Small intestine (tissue), 7 donors: ENCODE measurements around the gene ATM. TPM values are rescaled to one million over a fixed set of nuclear protein-coding genes. Genes with fewer than 3 reads are reported as not detected.
"Not testable (repeated sequence)": the region's sequence is repeated elsewhere in the genome, so short reads cannot be mapped to it uniquely, and the experiment has no call there.

Experiments
- DNase-seq, 2 donors: peaks; one replicate each; pipeline versions ENCODE4 v3.0.0 to v3.0.0-alpha.2; 2013
- FAIRE-seq: peaks from 2 replicates; lab custom pipeline; 2012; peaks lifted over from hg19 to GRCh38; lab: Jason Lieb, UNC
- H3K27ac ChIP-seq, 3 donors: one replicate each; pipeline ENCODE4 v1.5.1; 2013; ENCODE audit warnings: low read length in 2 of 3, mild to moderate bottlenecking in 2 of 3, control low read depth in 1 of 3, inconsistent platforms in 1 of 3, low read depth in 1 of 3, moderate library complexity in 1 of 3
- H3K27me3 ChIP-seq, 3 donors: one replicate each; pipeline ENCODE4 v1.6.1; 2013; ENCODE audit warnings: low read length in 3 of 3, inconsistent platforms in 1 of 3; ENCODE audit not compliant: control insufficient read depth in 3 of 3, insufficient read depth in 3 of 3
- H3K36me3 ChIP-seq, 3 donors: one replicate each; pipeline ENCODE4 v1.6.1; 2013; ENCODE audit warnings: low read length in 3 of 3, inconsistent platforms in 1 of 3, low read depth in 1 of 3, mild to moderate bottlenecking in 1 of 3, moderate library complexity in 1 of 3; ENCODE audit not compliant: control insufficient read depth in 3 of 3, insufficient read depth in 2 of 3
- H3K4me1 ChIP-seq, 3 donors: one replicate each; pipeline ENCODE4 v1.6.1; 2013; ENCODE audit warnings: low read length in 2 of 3, inconsistent platforms in 1 of 3, low read depth in 1 of 3, mild to moderate bottlenecking in 1 of 3, moderate library complexity in 1 of 3; ENCODE audit not compliant: control insufficient read depth in 3 of 3, insufficient read depth in 2 of 3
- H3K4me3 ChIP-seq, 3 donors: one replicate each; pipeline ENCODE4 v1.5.1; 2013; ENCODE audit warnings: low read length in 3 of 3, control low read depth in 1 of 3, inconsistent platforms in 1 of 3, low read depth in 1 of 3, mild to moderate bottlenecking in 1 of 3, moderate library complexity in 1 of 3
- H3K9me3 ChIP-seq, 2 donors: one replicate each; pipeline ENCODE4 v1.6.1; 2013; ENCODE audit warnings: low read depth in 1 of 2, low read length in 1 of 2; ENCODE audit not compliant: control insufficient read depth in 2 of 2, insufficient read depth in 1 of 2
- WGBS, 3 donors: extraction: QIAGEN DNeasy Blood & Tissue Kit; methylation state at CpG; one replicate each; pipeline ENCODE4 v1.1.7; 2013; 5-methylcytosine and 5-hydroxymethylcytosine counted together
- polyA plus RNA-seq, 4 donors: library from polyadenylated mRNA; stranded (reverse) in 3 of 4; unstranded in 1 of 4; fragments of 200-250 nt in 3 of 4; fragments of 120-200 nt in 1 of 4; gene quantifications; one replicate each; pipeline versions ENCODE4 v1.2.1 to v1.2.3, GENCODE V29; 2013
- donor health status: healthy with polysubstance abuse.
- donor health status: control.
- donor health status: control.
- donor health status: Bipolar disorder and iron deficiency.
- donor health status: healthy.

ATM gene
- polyA plus RNA-seq, 4 donors, result 5.9 to 34.5 (median 10.1) TPM

DNA sequence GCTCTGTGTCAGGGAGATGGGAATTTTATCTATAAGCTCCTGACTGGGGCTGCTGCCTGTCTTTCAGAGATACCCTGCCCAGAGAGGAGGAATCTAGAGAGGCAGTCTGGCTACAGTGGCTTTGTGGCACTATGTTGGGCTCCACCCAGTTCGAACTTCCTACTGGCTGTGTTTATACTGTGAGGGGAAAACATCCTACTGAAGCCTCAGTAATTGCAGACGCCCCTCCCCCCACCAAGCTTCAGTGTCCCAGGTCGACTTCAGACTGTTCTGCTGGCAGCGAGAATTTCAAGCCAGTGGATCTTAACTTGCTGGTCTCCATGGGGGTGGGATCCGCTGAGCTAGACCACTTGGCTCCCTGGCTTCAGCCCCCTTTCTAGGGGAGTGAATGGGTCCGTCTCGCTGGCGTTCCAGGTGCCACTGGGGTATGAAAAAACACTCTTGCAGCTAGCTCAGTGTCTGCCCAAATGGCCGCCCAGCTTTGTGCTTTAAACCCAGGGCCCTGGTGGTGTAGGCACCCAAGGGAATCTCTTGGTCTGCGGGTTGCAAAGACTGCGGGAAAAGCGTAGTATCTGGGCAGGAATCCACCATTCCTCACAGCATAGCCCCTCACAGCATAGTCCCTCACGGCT is 54.2 kb downstream of the ATM start:
- WGBS, 3 donors, result 90 to 98% (median 94%) methylated on average over 13 of the region's 13 CpGs
- not testable (repeated sequence) for H3K27me3 ChIP-seq, DNase-seq, H3K4me3 ChIP-seq, H3K9me3 ChIP-seq, H3K27ac ChIP-seq, FAIRE-seq, H3K4me1 ChIP-seq
- H3K36me3 ChIP-seq, result peaks cover 0 to 22% (median 7%) of the 10 kb centered on the region in 3 donors

DNA sequence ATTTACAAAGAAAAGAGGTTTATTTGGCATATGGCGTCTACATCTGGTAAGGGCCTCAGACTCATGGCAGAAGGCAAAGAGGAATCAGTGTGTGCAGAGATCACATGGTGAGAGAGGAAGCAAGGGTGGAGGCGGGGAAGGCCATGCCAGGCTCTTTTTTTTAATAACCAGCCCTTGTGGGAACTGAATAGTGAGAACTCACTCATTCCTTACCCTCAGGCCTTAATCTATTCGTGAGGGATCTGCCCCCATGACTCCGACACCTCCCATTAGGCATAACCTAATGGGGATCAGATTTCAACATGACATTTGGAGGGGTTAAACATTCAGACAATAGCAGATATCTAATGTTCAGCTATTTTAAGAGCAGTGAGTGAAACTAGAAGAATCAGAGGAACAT is 55.7 kb downstream of the ATM start:
- no peak for FAIRE-seq
- Histone ChIP-seq H3K27me3 (no peaks in the 10 kb centered on the region), H3K4me1 (no peaks in the 10 kb centered on the region), H3K27ac (no peak overlapping the region), H3K4me3 (no peak overlapping the region), H3K9me3 (no peaks in the 10 kb centered on the region), H3K36me3 (peaks cover 2 to 20% (median 8%) of the 10 kb centered on the region in 3 donors)
- WGBS, 3 donors, result 75 to 89% (median 87%) methylated on average over 4 of the region's 4 CpGs
- no peak for DNase-seq

DNA sequence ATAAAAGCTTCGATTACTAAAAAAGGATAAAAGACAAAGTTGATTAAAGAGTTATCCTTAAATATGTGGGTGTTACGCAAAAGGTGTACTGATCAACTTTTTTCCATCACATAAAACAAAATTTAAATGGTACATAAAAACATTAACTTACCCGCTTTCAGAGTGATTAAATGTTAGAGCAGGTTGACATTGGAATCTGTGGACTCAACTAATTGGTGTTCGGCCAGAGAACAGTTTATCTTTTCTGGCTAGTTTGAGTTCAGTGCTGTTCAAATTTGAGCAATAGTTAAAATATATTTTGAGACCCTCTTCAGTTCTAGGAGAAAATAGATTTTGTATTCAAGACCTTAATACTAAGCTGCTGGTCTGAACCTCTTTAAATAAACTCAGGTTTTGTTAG is 56.1 kb downstream of the ATM start:
- 84 to 91% (median 90%) methylated on average over 4 of the region's 4 CpGs for WGBS, 3 donors
- Histone ChIP-seq H3K4me3 (no peak overlapping the region), H3K4me1 (no peaks in the 10 kb centered on the region), H3K9me3 (no peaks in the 10 kb centered on the region), H3K27me3 (no peaks in the 10 kb centered on the region), H3K27ac (no peak overlapping the region), H3K36me3 (peaks cover 2 to 20% (median 8%) of the 10 kb centered on the region in 3 donors)
- FAIRE-seq, result no peak
- no peak for DNase-seq

DNA sequence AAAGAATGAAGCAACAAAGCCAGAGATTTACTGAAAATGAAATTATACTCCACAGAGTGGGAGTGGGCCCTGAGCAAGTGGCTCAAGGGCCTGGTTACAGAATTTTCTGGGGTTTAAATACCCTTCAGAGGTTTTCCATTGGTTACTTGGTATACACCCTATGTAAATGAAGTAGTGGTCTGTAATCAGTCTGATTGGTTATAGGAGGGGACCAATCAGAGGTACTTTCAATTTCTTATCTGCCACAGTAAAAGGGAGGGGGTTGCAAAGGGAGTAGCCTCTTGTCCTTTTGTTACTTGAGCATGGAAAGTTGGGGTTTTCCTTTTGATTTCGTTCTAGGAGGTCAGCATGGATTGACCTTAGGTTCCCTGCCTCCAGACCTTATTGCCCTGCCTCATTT is 63.5 kb downstream of the ATM start:
- H3K36me3 ChIP-seq, result peaks cover 5 to 27% (median 6%) of the 10 kb centered on the region in 3 donors
- H3K4me1 ChIP-seq, result no peaks in the 10 kb centered on the region
- FAIRE-seq (no peak), DNase-seq (no peak)
- H3K9me3 ChIP-seq, result no peaks in the 10 kb centered on the region
- 91 to 100% (median 95%) methylated on average over 1 of the region's 1 CpG for WGBS, 3 donors
- no peak overlapping the region for H3K4me3 ChIP-seq
- no peaks in the 10 kb centered on the region for H3K27me3 ChIP-seq
- H3K27ac ChIP-seq, result no peak overlapping the region

DNA sequence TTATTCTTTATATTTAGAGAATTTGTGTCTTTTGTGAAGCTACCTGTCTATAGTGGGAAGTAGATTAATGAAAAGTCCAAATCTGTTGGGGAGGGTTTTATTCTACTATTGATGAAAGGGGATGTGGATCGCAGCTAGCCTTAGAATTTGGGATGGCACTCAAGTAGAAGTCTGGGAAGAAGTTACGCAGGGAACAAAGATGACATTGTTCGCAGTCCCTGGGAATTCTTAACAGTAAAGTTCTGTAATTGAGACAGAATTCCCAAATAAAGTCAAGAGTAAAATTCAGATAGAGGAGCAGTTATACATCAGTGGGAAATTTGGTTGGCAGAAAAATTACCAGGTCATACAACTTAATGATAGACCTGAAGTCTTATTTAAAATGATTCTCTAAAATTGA is 64.1 kb downstream of the ATM start:
- H3K36me3 ChIP-seq, result peaks cover 5 to 25% (median 6%) of the 10 kb centered on the region in 3 donors

DNA sequence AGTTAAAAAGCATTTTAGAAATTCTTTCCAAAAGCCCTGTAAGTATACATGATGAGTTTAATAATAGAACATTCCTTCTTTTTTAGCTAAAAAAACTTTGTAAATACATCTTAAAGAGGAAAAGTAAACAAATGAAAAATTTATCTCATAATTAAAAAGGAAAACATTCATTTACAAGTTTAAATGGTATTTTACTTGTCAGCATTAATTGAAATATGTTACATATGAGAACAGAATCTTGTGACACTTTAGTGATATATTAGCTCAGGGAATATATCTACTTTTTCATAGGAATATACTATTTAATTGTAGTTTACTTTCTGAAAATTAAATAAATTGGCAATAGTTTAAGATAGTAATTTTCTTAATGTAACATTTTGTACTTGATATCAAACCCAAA is 66.2 kb downstream of the ATM start:
- not testable (repeated sequence) for DNase-seq, H3K4me3 ChIP-seq, H3K4me1 ChIP-seq, H3K27me3 ChIP-seq, H3K9me3 ChIP-seq, H3K27ac ChIP-seq
- FAIRE-seq, result peak; percentile 92
- peaks cover 3 to 24% (median 4%) of the 10 kb centered on the region in 3 donors for H3K36me3 ChIP-seq

More for the DNA sequence above, 64.1 kb downstream of the ATM start:
- no peaks in the 10 kb centered on the region for H3K9me3 ChIP-seq
- H3K4me1 ChIP-seq, result no peaks in the 10 kb centered on the region
- DNase-seq (no peak), FAIRE-seq (no peak)
- H3K27me3 ChIP-seq, result no peaks in the 10 kb centered on the region
- no peak overlapping the region for H3K27ac ChIP-seq
- no peak overlapping the region for H3K4me3 ChIP-seq
- 97 to 99% (median 99%) methylated on average over 3 of the region's 3 CpGs for WGBS, 3 donors

DNA sequence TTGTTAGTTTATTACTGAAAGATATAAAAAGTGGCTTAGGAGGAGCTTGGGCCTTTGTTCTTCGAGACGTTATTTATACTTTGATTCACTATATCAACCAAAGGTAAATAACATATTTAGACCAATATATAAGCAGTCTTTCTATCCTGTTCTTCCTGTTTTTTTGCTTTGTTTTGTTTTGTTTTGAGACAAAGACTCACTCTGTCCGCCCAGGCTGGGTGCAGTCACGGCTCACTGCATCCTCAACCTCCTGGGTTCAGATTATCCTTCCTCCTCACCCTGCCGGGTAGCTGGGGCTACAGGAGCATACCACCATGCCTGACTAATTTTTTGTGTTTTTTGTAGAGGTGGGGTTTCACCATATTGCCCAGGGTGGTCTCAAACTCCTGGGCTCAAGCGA is 66.8 kb downstream of the ATM start:
- 90 to 92% (median 92%) methylated on average over 6 of the region's 6 CpGs for WGBS, 3 donors
- no peak overlapping the region for H3K27ac ChIP-seq
- H3K4me3 ChIP-seq, result no peak overlapping the region
- H3K9me3 ChIP-seq, result no peaks in the 10 kb centered on the region
- H3K36me3 ChIP-seq, result peaks cover 2 to 27% (median 4%) of the 10 kb centered on the region in 3 donors
- FAIRE-seq (no peak), DNase-seq (no peak)
- H3K4me1 ChIP-seq, result no peaks in the 10 kb centered on the region
- no peaks in the 10 kb centered on the region for H3K27me3 ChIP-seq

DNA sequence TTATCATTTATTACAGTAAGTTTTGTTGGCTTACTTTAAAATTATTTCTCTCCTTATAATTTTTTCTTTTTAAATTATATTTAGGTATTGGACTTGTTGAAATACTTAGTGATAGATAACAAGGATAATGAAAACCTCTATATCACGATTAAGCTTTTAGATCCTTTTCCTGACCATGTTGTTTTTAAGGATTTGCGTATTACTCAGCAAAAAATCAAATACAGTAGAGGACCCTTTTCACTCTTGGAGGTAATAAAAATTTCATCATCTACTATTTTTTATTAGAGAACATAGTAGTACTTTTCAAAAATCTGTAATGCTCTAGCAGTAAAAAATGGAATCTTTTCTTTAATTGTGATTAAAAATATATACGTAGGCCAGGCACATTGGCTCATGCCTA is 70.4 kb downstream of the ATM start:
- peaks cover 1 to 24% (median 4%) of the 10 kb centered on the region in 3 donors for H3K36me3 ChIP-seq
- FAIRE-seq, result no peak
- 94 to 97% (median 96%) methylated on average over 3 of the region's 3 CpGs for WGBS, 3 donors

More for the DNA sequence above, 70.4 kb downstream of the ATM start:
- H3K27me3 ChIP-seq, result no peaks in the 10 kb centered on the region
- H3K9me3 ChIP-seq, result no peaks in the 10 kb centered on the region
- no peak for DNase-seq
- H3K4me3 ChIP-seq, result no peak overlapping the region
- no peaks in the 10 kb centered on the region for H3K4me1 ChIP-seq
- no peak overlapping the region for H3K27ac ChIP-seq
